Cardiac fibroblast (primary cell): ENCODE measurements around the gene LMX1B.
A peak's percentile ranks its signal among the peaks of the same experiment; 100 is the strongest.

Experiments
- DNase-seq, 2 donors: peaks; one replicate each; pipeline versions ENCODE4 v3.0.0 to v3.0.0-alpha.2; 2010; ENCODE audit warnings: low read depth in 2 of 2
- H3K4me3 ChIP-seq, 2 donors: replicated peaks in 1 of 2; 1 replicate in 1 of 2; 2 replicates in 1 of 2; pipeline ENCODE4 v1.5.1; 2011; ENCODE audit warnings: low read depth in 2 of 2, low read length in 2 of 2, mild to moderate bottlenecking in 2 of 2, moderate library complexity in 1 of 2
- TF ChIP-seq, protein P1 (sequence below): IDR thresholded peaks from one replicate; pipeline ENCODE4 v1.5.1; 2011; ENCODE audit warnings: low read depth, mild to moderate bottlenecking, low read length, inconsistent platforms

Gene LMX1B

DNA sequence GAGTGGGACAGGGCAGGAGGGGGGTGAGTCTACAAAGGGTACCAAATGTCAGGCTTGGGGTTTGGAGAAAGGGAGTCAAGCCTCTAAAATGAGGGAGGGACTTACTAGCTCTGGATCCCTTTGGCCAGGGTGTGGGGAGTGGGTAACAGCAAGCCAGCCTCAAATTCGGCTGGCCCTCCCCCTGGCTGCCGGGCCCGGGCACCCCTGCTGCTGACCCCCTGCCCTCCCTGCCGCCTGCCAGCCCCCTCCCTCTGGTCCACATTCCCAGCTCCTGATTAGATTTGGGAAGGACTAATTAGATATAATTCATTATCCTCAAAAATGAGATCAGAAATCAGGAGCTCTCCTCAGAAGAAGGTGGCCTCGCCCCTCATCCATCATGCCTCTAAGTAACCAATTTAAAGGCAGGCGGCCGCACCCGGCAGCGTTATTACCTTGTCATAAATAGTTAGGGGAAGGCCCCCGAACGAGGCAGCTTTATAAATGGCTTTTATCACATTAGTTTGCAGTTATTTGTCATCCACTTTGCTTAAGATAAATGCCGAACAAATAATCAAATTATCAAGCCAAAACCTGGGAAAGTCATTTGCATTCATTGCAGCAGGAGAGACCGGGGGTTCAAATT lies 44.6 kb downstream of the LMX1B start:
- no peak for DNase-seq
- TF ChIP-seq, protein P1, sequence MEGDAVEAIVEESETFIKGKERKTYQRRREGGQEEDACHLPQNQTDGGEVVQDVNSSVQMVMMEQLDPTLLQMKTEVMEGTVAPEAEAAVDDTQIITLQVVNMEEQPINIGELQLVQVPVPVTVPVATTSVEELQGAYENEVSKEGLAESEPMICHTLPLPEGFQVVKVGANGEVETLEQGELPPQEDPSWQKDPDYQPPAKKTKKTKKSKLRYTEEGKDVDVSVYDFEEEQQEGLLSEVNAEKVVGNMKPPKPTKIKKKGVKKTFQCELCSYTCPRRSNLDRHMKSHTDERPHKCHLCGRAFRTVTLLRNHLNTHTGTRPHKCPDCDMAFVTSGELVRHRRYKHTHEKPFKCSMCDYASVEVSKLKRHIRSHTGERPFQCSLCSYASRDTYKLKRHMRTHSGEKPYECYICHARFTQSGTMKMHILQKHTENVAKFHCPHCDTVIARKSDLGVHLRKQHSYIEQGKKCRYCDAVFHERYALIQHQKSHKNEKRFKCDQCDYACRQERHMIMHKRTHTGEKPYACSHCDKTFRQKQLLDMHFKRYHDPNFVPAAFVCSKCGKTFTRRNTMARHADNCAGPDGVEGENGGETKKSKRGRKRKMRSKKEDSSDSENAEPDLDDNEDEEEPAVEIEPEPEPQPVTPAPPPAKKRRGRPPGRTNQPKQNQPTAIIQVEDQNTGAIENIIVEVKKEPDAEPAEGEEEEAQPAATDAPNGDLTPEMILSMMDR = no peak
- no peak overlapping the region for H3K4me3 ChIP-seq

DNA sequence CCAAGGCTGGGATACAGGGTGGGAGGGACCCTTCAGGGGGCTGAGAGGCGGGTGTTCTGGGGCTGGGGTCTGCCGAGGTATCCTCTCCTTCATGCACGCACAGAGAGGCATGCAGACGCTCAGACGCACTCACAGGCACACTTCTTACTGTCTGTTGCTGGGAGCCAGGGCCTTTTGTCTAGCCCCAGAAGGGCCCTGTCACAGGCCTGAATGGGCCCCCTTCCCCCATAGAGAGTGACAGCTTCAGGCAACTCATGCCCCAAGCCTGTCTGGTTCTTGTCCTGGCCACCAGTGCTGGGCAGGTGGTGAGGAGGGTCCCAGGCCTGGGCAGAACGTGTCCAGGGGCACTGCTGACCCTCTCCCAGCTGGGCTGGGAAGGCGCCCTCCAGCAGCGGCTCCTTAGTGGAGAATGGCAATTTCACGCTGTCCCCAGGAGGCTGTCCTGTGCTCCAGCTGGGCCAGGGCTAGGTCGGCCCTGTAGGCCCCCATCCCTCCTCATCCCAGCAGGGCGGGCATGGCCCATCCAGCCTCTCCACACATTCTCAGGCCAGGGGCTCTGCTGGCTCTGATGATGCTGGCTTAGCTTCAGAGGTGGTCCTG lies 45.3 kb downstream of the LMX1B start:
- no peak overlapping the region for H3K4me3 ChIP-seq
- TF ChIP-seq, protein P1 = no peak
- no peak for DNase-seq

DNA sequence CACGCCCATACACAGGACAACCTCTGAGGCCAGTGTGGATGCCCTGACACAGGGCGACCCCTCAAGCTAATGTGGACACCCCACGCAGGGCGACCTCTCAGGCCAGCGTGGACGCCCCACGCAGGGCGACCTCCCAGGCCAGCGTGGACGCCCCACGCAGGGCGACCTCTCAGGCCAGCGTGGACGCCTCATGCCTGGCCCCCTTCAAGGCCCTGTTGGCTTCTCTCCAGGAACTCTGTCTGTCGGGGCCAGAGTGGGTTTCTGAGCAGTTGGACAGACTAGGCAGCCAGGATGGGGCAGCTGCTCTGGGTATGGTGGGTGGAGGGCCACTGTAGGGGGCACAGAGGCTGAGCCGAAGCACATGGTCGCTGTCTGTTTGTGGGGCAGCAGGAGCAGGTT lies 47.4 kb downstream of the LMX1B start:
- H3K4me3 ChIP-seq = no peak overlapping the region
- TF ChIP-seq, protein P1 = no peak
- DNase-seq = no peak

DNA sequence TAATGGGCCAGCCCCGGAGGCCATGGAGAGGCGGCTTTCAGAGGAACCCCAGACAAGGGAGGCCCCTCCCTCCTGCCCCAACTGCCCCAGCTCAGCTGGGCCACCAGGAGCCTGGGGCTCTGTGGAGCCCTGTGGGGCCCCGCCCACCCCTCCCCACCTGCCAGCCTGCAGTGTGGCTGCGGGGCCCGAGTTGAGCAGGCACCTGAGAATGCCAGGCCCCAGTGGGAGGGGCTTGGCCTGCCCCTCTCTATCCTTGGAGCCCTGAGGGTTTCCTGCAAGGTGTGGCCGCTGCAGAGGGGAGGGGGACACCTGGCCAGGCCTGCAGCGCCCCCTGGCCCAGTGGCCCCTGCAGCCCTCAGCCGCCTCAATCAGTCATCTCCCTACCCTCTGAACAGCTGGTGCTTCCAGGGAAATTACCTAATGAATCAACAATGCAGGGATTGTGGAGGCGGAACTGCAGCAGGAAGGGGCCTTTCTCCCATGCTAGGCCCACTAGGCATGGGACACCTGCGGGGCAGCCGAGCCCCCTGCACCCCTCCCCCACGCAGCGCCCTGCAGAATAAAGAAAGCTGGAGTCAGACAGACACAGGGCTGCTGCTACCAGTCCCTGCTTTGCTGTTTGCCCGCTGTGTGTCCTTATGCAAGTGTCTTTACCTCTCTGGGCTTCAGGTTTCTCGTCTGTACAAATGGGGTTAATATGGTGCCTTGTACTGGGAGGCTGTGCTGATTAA lies 48.0 kb downstream of the LMX1B start:
- no peak overlapping the region for H3K4me3 ChIP-seq
- TF ChIP-seq, protein P1 = no peak
- DNase-seq = peak in 1 of 2 donors; percentile 31

DNA sequence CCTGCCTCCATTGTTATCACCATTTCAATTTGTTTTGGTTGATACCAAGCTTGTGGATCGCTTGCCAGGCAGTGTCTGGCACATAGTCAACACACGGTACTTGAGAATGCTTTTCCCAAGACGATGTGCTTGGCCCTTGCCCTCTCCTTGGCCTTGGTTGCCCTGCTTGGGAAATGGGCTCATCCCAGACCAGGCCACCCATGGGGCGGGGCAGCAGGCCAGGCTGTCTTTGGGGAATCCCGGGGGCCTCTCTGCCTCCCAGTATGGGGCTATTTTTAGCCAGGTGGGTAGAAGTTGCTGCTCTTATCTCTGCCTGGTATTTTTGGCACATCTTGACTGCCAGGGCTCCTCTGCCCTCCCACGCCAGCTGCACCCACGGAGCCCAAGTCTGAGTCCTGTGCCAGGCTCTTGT lies 49.9 kb downstream of the LMX1B start:
- TF ChIP-seq, protein P1 = no peak
- peak in 1 of 2 donors; percentile 7 for DNase-seq
- H3K4me3 ChIP-seq = no peak overlapping the region

DNA sequence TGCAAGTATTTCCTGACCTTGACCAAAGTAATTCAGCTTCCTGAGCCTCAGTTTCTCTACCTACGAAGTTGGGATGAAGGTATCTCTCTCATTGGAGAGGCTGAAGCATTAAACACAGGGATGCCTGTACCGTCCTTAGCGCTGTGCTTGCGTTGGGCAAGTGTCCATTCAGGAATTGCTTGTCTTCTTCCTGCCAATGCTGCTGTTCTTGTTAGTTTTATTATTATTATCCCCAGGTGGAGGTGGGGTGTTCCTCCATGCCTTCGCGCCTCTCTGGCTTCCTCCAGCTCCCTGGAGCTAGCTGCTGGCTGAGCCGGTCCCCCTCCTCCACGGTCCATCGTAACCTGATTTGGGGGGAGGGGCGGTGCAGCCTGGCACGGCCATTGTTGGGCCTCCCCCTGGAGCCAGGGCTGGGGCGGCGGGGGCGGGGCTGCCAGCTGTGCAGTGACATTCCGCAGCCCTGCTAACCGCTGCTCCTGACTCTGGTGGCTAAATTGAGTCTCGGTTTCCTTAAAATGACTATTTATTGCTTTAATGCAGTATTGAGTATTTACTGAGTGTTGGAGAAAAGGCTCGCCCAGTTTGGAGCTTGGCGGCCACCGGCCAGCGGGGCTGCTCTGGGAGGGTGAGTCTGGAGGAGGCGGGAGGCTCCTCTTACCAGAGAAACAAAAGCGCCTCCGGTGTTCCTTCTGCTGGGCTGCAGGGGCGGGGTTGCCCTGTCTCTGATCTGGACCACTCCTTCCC lies 51.3 kb downstream of the LMX1B start:
- no peak overlapping the region for H3K4me3 ChIP-seq
- TF ChIP-seq, protein P1 = no peak
- no peak for DNase-seq
